HG02885 (cell line): ENCODE results near the gene AHDC1.

Experiments used
- ATAC-seq: cut with Tn5 transposase; IDR thresholded peaks from one replicate; pipeline ENCODE4 v1.9.1; 2021; ENCODE audit warnings: mild to moderate bottlenecking; ENCODE audit not compliant: unreplicated experiment, poor library complexity

AHDC1 gene

DNA sequence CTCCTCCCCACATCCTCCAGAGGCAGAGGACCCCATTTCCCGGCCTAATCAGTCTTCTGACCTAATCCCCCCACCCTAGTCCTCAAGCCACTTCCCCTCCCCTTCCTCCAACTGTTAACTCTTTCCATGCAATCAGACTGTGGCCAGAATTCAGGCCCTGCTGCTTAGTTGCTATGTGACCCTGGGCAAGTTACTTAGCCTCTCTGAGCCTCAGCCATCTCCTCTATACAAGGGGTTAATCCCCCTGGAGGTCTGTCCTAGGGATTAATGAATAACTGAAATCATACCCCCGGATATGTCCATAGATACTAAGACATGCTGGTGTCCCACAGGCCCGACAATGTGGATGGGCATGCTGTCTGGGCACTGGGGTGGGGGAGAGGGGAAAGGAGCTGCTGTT, 18.3 kb downstream of the AHDC1 start:
- no peak for ATAC-seq

DNA sequence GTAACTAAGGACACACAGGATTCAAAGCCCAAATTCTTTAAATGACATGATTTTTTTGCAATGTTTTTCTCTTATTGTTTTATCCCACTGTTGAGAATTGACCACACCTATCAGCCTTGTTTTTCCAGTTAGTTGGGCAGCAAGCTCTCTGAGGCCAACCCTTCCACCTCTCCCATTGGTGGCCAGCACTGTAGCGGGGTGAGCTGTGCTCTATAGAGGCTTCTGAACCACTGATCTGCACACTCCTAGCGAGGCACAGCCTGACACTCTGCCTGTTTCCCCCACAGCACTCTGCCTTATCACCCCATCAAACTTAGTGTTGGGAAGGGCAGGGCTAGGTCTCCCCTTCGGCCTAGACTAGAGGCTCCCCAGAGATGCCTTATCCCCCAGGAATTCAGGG, 19.5 kb downstream of the AHDC1 start:
- ATAC-seq: no peak

DNA sequence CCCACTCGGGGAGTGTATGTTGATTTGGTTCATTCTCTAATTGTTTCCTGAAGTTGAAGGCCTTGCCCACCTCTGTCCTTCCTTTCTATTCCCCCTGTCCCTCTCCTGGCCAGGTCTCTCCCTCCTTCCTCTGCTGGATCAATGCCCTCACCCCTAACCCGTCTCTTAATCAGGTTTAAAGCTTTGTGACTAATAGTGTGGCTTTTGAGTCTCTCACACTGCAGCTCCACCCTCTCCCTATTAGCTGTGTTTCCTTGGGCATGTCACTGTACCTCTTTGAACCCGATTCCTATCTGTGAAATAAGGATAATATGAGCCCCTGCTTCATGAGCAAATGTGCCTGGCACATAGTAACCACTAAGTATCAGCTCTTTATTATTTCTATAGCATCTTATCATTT, 20.5 kb downstream of the AHDC1 start:
- no peak for ATAC-seq

DNA sequence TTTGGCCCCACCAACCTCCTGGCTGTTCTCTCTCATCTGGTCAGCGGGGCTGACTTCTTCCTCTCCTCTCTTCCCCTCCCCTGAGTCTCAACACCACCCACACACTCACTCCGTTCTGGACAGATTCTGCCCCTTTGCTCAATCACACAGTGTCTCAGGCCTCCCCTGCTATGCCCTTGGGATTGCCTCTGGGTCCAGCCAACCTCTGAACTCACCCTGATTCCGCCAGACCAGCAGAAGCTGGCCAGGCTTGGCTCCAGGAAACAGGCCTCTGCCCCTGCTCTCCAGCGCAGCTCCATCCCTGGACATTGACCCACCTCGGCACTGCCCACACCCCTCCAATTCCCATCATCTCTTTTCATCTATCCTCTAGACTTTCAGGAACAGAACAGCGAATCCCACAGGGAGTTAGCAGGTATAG, 22.1 kb downstream of the AHDC1 start:
- no peak for ATAC-seq

DNA sequence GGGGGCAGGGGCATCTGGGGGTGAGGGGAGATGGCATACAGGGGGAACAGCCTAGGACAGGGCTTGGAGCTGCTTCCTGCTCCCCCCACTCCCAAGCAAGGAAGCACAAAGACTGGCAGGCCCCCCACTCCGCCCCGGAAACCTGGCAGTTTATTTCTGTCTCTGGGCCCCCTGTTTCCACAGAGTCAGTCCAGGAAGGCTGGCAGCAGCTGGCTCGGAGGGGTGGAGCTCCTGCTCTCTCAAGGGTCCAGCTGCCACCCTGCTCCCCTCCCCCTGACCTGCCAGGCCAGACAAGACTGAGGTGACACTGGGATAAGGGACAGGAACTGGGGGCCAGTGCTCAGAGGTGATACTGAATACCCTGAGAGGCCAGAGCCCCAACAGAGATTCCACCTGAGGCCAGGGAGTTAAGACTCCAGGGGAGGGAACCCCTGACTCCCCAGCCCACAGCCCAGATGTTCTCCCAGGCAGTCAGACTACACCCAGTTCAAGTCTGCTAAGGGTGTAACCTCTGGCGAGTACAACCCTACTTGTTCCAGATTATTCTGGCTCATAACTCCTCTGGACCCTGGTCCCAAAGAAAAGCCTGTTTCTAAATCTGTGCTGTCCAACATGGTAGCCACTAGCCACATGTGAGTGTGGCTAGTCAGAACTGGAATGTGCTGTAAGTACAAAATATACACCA, 26.3 kb downstream of the AHDC1 start:
- ATAC-seq: no peak

DNA sequence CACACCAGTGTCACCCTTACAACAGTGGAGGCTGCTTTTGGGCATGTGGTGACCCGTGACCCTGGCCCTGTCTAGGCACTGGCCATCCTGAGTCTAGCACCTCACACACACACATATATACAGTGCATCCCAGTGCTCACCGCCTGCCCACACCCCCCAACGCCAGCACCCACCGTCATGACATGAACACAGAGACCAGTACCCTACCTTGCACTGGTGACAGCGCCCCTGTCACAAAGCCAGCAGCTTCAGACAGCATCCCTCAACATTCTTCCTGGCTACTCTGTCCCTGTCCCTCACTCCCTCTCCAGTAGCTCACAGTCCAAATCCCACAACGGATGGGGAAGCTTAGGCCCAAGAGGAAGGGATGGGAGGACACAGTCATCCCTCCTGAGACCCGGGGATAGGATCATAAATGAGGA, 27.1 kb downstream of the AHDC1 start:
- ATAC-seq: no peak

DNA sequence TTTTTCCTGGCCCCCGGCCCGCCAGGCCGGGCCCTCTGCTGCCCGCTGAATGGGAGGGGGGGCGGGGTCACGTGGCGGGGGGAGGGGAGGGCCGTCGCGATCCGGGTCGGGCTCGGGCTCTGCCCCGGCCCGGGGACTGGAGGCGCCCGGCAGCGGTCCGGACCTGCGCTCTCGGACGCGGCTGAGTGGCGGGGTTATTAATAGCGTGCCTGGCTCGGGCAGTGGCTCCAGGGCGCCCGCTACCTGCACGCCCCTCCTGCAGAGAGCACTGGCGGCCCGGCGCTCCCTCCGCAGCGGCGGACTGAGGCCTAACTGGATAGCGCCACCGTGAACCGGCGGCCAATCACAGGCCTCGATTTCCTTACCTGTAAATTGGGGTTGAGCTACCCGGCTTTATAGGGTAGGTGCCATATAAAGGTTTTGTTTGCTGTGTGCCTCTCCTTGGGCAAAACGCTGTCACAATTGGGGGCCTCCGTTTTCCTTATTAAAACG, 28.1 kb downstream of the AHDC1 start:
- no peak for ATAC-seq

DNA sequence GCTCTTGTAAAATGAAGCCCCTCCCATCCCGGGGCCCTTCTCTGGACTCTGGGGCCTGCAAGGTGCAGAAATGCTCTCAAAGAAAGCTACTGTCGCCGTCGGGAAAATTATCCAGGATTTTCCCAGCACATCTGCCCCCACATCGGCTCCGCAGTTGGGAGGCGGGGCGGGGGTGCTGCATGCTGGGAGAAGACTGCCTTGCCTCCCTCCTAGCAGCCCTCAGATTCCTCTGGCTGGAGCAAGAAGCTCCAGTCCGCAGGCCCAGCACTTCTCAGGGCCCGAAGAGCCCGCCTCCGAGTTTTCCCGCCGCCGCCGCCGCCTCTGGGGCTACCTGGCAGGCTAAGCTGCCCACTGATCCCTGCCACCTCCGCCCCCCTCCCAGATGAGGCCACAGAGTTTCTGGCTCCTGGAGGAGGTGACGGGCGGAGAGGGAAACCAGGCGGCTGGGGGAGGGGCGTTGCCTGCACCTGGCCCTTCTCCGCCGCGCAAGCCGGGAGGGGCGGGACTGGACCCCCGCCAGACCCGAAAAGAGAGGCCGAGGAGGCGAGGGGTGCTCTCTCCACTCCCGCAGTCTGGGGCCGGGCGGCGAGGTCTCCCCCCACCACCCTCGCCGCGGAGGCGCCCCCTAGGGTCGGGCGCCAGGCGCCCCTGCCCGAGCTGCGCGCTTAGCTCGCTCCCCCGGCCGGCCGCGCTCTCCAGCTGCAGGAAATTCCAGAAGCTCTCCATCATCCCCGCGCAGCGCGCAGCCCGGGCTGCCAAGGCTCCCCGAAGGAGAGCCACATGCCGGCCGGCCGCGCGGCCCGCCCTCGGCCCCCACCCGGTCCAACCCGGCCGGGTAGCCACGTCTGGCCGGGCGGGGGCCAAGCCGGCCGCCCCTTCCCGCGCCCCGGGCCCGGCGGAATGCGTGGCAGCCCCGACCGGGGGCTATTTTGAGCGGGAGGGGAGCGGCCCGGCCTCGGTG, 28.8 kb downstream of the AHDC1 start:
- no peak for ATAC-seq

DNA sequence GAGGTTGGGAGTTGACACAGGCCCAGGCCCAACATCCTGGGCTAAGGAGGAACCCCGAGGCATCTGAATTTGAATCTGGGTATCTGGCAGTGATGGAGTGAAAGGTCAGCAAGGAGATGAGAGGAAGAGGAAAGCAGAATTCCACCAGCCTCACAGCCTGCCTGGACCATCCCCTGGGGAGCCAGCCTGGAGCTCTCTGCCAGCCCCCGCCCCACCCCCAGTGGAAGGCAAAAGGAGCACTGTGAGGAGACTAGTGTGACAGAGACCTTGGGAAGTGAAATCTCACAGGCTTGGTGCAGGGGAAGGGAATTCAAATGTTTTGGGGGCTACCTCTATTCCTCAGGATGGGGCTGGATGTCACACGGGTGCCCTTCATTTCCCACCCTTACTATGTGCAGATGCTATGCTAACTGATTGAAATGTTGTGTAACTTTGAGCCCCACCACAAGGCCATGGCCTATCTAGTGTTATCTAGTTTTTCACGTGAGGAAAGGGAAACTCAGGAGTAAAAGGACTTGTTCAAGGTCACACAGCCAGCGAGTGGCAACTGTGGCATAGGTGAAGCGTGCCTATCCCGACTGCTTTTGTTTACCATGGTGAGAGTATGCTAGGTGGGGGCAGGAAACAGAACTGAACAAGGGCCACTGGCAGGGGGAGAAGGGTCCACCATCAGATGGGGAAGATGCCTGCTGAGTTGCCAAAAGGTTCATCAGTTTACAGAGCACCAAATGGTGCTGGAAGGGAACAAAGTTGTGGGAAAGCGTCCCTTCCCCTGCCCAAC, 29.8 kb downstream of the AHDC1 start:
- no peak for ATAC-seq

DNA sequence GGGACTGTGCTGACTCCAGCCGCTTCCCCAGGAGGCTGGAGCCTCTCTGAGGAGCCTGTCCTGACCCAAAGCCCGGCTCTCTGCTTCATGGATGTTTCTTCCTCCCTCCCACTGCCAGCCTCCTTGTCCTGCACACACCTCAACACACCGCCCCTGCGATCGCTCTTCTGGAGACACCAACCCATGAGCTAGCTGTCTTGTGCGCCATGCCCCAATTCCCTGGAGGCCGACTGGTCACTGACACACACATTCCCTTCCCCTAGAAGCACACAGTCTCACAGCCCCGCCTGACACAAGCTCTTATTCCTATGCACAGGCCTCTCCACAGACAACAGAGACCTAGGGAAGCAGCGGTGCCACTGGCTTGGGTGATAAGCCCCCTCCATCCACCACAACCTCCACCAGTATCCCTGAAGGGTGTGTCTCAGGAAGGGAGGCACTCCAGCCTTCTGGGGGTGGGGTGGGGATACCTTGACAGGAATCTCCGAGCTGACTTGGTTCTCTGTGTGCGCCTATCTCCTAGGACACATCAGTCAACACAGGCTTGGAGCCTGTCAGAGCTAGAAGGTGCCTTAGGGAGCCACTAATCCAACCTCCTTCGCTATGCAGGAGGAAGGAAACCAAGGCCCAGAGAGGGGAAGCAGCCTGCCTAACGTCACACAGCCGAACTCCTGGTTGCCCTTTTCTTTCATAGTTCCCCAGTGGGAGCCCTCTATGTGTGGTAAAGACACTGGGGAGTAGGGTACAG, 31.1 kb downstream of the AHDC1 start:
- no peak for ATAC-seq

DNA sequence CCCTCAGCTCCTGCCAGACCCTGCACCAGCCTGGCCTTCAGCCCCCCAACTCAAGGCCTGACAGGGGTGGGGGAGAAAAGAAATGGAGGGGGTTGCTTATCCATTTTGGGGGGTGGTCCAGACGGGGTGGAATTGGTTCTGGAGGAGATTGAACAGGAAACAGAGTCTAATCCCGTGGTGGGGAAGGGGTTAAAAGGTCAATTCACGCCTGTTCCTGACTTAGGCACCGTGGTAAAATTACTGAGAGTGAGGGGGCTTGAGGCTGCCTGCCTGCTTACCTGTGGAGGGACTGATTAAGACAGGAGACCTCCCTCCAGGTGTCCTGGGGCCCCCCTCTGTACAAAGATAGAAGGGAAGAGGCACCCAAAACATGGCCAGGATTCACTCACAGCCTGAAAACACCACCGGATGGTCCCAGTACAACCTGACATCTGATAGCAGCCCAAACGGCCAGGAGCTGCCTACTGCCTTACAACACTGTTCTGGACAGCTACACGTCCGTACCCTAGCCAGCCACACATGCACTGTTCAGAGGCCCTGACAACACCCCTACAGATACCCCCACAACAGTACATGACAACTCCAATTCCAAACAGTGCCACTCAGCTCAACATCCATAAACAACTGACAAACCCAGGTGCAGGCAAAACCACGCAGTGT, 31.8 kb downstream of the AHDC1 start:
- ATAC-seq: no peak

DNA sequence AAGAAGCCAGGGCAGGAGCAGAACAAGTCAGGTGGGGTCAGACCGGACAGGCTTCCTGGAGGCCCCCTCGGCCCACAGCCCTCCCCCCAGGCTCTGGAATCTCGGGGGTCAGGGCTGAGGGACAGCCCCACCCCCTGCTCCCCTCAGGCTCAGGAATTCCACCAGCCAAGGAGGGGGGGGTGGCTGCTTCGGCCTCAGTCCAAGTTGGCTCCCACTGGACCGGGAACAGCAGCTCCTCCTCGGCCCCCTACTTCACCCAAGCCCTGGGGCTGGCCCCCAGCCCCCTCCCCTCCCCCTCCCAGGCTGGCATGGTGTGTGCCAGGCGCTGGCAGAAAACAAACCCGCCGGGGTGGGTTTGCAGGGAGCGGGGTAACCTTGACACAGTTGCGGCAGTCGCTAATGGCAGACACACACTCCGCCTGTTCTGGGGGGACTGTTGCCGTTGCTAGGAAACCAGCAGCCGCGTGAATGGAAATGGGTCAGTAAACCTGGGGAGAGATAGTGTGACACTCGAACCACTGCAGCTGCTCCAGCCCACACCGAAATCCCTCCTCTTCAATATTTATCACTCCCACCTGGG, 32.4 kb downstream of the AHDC1 start:
- ATAC-seq: no peak

DNA sequence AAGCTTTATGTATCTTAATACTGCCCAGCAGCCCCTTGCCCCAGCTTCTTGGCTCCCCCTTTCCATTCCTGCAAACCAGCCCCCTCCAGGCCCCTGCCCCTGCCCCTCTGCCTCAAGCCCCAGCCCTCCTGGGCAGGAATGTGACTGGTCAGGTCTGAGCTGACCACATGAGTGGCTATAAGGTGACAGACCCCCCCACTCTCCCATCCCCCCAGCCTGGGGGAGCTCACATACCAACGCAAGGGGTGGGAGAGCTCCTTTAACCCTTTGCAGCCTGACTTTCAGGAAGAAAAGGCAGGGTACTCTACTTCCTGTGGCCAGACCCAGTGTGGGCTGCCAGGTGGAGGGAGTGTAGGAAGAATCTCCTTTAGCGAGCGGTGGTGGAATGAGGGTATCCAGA, 33.2 kb downstream of the AHDC1 start:
- ATAC-seq: no peak

DNA sequence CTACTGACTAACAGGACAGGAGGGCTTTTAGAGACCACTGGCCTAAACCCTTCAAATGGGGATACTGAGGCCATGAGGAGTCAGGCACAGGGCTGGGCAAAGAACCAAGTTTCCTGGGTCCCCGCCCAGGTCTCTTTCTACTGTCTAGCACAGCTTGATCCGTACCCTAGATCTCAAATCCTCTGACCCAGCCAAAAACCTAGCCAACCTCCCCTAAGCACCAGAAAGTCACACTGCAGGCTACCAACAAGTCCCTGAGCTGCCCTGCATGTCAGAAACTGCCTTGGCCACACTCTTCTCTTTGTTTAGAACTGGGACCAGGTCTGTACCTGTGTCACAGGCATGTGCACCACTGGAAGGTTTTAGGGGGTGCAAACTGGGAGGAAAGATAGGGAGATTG, 33.6 kb downstream of the AHDC1 start:
- no peak for ATAC-seq

DNA sequence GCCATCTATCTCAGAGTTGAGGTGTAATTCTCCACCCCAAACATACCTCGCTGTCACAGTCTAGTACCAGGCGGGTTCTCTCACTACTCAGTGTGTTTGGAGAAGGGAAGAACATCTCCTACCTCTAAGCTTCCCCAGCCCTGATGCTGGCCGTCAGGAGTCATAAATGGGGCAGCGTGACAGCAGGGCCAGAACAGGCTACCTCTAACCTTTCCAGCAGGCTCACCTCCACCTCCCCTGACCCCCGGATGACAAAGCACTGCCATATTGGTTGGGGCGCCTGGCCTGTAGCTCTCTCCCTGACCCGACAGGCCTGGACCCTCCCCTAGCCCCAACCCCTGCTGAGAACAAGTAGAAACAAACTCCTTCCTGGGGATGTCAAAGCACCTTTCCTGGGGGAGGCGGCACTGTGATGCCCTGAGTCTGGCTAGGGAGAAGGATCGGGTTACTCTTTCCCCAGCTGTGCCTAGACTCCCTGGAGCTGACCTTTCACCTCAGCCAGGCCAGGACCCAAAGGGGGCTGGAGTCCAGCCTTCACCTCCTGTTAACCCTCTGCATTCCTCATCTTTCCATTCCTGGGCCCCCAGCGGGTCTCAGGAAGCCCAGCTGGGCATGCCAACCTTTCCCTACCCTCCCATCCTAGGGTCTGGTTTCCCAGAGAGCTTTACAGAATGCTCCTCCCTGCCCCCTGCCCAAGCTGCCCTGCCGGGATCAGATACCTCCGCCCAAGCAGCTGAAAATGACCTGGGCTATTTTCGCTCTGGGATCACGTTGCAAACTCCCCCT, 34.2 kb downstream of the AHDC1 start:
- no peak for ATAC-seq

DNA sequence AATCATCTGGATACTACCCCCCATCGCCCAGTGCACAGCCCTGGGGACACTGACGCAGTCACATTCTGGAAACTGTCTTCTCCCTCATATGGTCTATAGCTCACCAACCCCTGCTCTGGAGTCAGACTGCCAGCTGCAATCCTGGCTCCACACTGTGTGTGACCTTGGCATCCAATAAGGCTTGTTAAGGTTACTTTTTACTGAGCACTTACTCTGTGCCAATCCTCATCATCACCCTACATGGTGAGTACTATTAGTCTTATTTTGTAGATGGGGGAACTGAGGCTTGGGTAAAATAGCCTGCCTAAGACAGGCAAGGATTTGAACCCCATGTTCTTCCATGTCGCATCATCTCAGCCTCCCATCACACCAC, 34.9 kb downstream of the AHDC1 start:
- ATAC-seq: no peak

DNA sequence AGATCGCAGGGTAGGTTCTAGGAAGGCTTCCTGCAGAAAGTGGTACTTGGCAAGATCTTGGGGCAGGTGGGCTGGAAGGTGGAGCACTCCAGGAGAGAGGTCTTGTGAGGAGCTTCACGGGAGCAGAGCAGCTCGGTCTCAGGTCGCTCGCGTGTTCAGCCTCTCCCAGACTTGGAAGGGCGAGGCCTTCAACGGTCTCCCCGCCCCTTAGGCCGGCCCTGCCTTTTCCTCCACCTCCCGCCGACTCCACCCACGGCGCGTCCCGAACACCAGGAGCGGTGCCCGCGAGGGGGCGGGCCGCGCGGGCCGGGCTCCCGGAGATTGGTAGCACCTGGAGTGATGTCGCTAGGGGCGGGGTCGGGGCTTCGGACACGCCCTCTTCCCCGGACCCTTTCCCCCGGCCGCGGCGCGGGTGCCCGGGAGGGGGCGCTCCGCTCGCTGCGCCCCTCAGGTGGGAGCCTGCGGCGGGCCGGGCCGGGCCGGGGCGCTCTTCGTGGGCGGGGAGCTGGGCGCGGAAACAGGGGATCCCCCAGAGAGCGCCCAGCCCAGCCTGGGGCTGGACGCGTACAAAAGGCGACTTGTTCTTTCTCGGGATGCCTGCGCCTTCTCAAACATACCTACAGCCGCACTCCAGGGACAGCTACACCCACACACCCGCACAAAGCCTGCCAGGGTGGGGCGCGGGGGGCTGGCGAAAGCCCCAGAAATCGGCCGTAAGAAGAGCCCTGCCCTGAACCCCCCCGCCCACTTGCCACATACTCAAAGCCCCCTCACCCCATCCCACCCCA, 35.5 kb downstream of the AHDC1 start:
- peak; percentile 92 for ATAC-seq

DNA sequence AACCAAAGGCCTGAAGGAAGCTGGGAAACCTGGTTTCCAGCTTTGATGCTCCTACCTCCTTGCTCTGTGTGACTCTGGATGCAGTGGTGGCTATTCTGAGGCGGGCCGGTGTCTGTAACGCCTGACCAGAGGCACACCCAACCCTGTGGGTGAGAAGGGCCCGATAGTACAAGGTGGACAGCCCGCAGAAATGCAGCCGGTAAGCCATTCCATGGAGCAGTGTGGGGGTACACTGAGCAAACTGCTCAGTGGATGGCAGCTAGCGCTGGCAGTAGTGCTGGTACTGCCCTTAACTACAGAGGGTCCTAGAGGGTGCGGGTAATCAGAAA, 36.0 kb downstream of the AHDC1 start:
- ATAC-seq: no peak
